Measurements from ENCODE around the gene SORCS3.
A peak's percentile ranks its signal among the peaks of the same experiment; 100 is the strongest.

The SORCS3 gene

GRCh38 chr10:104925232-104925851, 284.3 kb downstream of the SORCS3 start:
- peak; percentile 1 for DNase-seq

GRCh38 chr10:104928734-104929133, 287.6 kb downstream of the SORCS3 start:
- DNase-seq = no peak

DNA sequence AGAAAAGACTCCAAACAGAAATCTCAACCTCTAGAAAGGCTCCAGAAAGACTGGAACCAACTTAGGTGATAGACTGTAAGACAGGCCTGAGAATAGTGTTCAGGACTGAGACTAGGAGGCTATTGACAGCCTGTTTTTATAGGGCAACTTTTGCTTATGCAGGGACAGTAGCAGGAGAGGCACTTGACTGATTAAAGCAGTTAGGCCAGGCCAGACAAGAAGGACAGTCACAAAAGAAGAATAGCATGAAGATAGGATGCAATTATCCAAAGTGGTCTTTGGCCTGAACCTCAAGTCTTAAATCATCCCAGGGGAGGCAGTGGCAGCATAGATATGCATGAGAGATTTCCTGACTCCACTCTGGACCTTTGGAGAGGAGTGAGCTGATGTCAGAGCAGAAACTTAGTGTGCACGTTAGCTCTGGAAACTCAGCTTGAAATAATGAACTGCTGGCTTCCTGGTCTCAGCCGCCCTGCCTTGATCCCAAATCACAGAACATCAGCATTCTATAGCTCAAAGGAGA, 290.6 kb downstream of the SORCS3 start:
- no peak for DNase-seq

DNA sequence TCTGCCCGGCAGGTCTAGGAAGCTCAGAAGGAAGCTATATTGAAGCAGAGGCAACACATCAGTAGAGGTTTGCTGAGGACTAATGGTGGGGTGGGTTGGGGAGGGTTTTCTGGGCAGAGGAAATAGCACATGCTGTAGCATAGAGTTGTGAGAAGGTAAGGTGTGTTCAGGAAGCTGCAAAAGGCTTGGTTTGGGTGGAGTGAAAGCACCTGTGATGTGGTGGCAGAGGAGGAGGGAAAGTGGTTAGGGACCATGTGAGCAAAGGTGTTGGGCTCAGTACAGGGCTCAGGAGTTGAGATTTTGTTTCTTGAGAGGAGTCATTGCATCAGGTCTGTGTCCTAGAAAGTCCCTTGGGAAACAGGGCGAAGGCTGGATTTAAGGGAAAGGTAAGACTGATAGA, 294.6 kb downstream of the SORCS3 start:
- DNase-seq = no peak

GRCh38 chr10:104937567-104937966, 296.5 kb downstream of the SORCS3 start:
- no peak for DNase-seq

- no peak for DNase-seq
Observed at GRCh38 chr10:104938031-104938430, 296.9 kb downstream of the SORCS3 start.

DNA sequence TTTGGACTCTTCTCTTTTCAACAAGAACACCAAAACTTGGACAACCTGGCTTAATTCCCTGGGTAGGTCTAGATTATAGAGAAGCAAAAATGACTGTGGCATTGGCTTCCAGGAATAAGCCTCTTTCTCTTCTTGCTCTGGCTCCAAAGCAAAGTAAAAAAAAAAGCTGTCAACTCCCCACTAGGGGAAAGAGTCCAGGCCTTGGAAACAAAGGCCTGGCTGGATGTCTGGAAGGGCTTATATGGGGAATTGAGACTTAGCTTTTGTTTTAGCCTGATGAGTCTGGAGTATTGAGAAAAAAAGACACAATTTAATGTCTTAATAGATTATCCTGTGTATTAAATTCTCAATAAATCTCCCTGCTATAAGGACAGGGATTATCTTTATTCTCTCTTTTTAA, 300.6 kb downstream of the SORCS3 start:
- no peak for DNase-seq

DNA sequence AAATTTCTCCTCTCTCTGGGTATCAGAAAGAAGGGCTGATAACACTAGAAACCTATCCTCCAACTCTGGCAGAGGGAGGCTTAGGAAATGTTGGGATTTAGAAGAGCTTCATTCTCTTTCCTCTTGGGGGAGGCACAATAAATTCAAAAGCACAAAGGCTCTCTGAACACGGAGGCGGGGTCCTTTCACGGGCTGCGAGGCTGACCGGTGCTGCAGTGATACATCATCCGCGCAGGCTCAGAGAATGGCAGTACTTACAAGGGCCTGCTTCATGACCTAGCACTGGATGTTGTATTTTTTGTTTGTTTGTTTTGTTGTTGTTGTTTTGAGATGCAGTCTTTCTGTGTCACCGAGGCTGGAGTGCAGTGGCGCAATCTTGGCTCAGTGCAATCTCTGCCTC, 306.2 kb downstream of the SORCS3 start:
- DNase-seq = no peak

GRCh38 chr10:104957178-104957841, 316.2 kb downstream of the SORCS3 start:
- no peak for DNase-seq

- DNase-seq = no peak
Observed at GRCh38 chr10:104966563-104967297, 325.6 kb downstream of the SORCS3 start.

GRCh38 chr10:104980368-104980767, 339.3 kb downstream of the SORCS3 start:
- DNase-seq = no peak

DNA sequence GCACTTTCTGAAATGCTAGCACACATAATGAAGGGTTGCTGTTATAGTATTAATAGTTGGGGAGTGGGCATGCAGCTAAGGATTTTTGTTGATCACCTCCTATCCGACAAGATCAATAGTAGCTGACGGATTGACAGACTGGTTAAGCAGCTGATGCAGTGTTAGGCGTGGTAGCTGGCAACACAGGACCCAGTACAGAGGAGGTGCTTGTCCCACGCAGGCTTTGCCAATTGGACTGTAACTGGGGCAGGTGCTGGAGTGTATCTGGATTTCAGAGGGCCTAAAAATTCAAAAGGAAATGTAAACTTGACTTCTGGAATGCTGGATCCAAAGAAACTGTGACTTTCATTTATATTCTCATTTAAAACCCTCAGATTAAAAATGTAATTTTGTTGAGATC, 340.9 kb downstream of the SORCS3 start:
- DNase-seq = no peak

- no peak for DNase-seq
Observed at GRCh38 chr10:104988686-104989085, 347.6 kb downstream of the SORCS3 start.

DNA sequence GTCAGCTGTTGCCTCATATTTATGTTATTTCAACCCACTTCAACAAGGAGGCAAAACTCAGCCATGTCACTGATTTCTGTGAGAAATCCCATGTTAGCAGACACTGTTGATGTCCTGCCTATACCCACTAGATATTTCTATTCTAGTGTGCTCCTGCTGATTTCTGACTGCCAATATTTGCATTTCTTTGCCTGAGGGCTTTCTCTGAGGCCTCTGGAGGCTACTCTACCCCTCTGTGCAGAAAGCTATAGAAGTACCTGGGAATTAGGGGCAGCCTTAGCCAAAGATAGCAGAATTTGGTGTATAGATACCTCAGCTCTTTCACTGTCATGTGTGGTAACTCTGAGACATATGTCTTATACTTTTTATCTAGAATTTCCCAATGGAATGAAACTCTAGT, 348.8 kb downstream of the SORCS3 start:
- no peak for DNase-seq

DNA sequence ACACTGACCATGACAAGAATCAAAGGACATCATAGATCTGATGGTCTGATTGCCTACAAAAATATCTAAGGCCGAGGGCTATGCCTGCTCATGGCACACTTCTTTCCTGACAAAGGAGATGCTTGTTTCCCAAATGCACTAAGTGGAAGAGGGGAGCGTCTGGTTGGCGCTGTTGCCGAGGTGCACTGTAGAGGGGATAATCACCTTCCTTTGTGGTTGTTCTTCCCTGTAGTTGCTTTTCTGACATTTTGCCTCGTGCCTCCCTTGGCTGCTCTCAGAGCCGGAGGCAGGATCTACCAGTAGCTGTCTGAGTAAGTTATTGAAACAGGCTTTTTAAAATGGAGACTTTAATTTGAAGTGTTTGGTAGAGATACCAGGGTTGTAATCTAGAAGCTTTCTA, 352.0 kb downstream of the SORCS3 start:
- DNase-seq = no peak

- DNase-seq = no peak
Observed at GRCh38 chr10:105001269-105001668, 360.2 kb downstream of the SORCS3 start.

GRCh38 chr10:105010411-105011121, 369.5 kb downstream of the SORCS3 start:
- no peak for DNase-seq

DNA sequence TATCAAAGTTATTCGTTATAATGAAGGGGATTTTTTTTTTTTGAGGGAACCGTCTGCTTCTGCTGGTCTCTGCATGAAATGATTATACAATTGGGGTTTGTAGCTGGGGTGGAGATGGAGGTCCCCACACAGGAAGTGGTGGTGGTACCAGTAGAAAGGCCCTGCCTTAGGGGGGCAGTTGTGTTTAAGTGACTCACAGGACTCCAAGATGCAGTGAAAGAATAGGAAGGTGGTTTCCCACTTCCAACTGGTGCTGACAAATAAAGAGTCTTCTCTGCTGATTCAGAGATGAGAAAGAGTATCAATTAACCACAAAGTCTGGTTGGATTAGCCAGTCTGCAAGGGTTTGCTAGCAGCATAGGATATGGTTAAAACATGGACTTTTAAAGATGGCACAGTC, 376.0 kb downstream of the SORCS3 start:
- DNase-seq = no peak

DNA sequence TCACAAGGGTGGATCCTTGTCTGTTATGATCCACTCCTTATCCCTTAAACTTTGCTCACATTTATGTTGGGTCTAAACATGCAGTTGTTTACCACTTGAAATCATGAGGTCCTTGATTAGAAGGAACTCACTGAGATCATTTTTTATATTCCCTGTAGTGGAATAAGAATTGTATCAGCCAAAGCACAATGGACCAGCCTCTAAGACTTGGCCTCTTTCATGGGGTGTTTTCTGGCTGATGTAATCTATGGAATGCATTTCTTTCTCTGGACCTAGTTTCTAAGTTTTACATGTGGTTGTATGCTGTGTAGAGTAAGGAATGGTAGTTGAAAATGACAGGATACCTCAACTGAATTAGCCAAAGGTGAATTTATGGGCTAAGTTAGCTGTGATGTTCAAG, 376.6 kb downstream of the SORCS3 start:
- no peak for DNase-seq

DNA sequence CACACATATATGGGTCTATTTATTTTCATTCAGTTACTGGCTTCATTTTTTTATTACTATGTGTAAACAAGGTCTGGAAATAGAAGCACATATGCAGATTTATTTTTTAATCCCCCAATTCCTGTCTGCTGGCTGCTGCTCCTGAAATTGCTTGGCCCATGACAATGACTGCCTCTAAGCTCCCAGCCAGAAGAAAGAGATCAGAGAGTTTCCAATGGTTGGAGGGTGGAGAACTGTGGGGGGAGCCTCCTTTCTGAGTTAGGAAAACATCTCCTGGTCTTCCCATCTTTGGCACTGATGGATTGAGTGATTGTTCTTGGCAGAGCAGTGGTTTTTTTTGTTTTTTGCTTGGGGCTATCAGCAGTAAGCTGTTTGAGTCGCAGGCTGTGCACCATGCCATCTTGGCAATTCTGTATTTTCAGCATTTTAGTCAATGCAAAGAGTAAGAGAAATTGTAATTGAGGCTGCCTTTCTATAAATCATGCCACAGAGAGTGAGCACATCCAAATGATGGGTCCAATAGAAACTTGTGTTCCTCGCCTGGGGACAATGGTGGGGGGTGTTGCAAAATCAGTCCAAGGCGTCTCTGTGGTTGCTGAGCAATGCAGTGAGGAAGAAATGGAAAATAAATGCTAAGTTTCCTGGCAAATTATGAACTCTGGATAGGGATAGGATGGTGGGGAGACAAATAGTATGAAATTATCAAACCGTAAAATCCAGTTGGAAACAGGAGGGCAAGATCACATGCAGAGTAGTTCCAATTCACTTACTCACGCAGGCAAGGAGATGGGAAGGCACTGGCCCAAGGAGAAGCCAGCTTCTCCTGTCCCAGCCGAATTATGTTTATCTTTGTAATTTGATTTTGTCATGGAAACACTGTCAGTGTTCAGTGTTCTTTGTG, 382.4 kb downstream of the SORCS3 start:
- no peak for DNase-seq

- no peak for DNase-seq
Observed at GRCh38 chr10:105024184-105024583, 383.1 kb downstream of the SORCS3 start.

GRCh38 chr10:105025092-105025491, 384.0 kb downstream of the SORCS3 start:
- DNase-seq = no peak
